ENCODE results near the gene LIX1L. TPM values are rescaled to one million over a fixed set of nuclear protein-coding genes. Genes with fewer than 3 reads are reported as not detected.

The LIX1L gene
- total RNA-seq, 6 experiments from 2014 or later, result 10.6 to 11.9 (median 11.0) TPM

GRCh38 chr1:145886816-145887215 is 71.0 kb downstream of the LIX1L start:
- DNase-seq (no peak), ATAC-seq (no peak)
- Histone ChIP-seq H3K36me3 (no peaks in the 10 kb centered on the region), H3K4me3 (no peak overlapping the region), H3K4me1 (peaks cover 0 to 9% (median 0%) of the 10 kb centered on the region in 4 donors), H3K9me3 (no peaks in the 10 kb centered on the region), H3K27me3 (no peaks in the 10 kb centered on the region), H3K27ac (no peak overlapping the region)
- 77% methylated on average over 8 of the region's 8 CpGs for WGBS (ENCODE audit: insufficient coverage, low coverage, low lambda C conversion rate, missing lambda C conversion rate)
- intact Hi-C loops (cut with DNase I), result no loop called here
- no peak for TF ChIP-seq CTCF (IDR thresholded peaks at IDR 0.05)
- TF ChIP-seq POLR2A (IDR thresholded peaks at IDR 0.05), result no peak

GRCh38 chr1:145886390-145886789 is 71.4 kb downstream of the LIX1L start:
- ATAC-seq, result peak in 3 of 4 donors; percentile 2 to 4 (median 4)
- 44% methylated on average over 9 of the region's 11 CpGs for WGBS (ENCODE audit: insufficient coverage, low coverage, low lambda C conversion rate, missing lambda C conversion rate)
- intact Hi-C loops (cut with DNase I), result no loop called here

GRCh38 chr1:145885738-145886287 is 72.0 kb downstream of the LIX1L start, which contains the start of gene ANKRD35:
Gene ANKRD35, minus strand, starts transcription at chr1:145885866. Its CDS starts 108 bp downstream, at chr1:145885758.
- Histone ChIP-seq H3K27me3 (no peaks in the 10 kb centered on the region), H3K4me1 (peaks cover 0 to 9% (median 0%) of the 10 kb centered on the region in 4 donors), H3K9me3 (no peaks in the 10 kb centered on the region), H3K27ac (no peak within 1 kb of the TSS), H3K36me3 (no peaks in the 10 kb centered on the region), H3K4me3 (peak within 1 kb of the TSS; percentile 63 to 66 (median 63))
- DNase-seq, result peak; percentile 86 to 87 (median 87)
- intact Hi-C loops (cut with DNase I), result no loop called here
- ATAC-seq, result peak; percentile 94 to 97 (median 96)
- TF ChIP-seq POLR2A (IDR thresholded peaks at IDR 0.05) (no peak), CTCF (IDR thresholded peaks at IDR 0.05) (no peak)
- 1% methylated on average over 10 of the region's 36 CpGs for WGBS (ENCODE audit: insufficient coverage, low coverage, low lambda C conversion rate, missing lambda C conversion rate)

More at GRCh38 chr1:145886390-145886789, 71.4 kb downstream of the LIX1L start:
- Histone ChIP-seq H3K4me3 (peak overlapping the region; percentile 63 to 66 (median 63)), H3K4me1 (peaks cover 0 to 9% (median 0%) of the 10 kb centered on the region in 4 donors), H3K27me3 (no peaks in the 10 kb centered on the region), H3K9me3 (no peaks in the 10 kb centered on the region), H3K27ac (no peak overlapping the region), H3K36me3 (no peaks in the 10 kb centered on the region)
- DNase-seq, result no peak
- TF ChIP-seq CTCF (IDR thresholded peaks at IDR 0.05) (peak in 1 of 4 donors; percentile 4), POLR2A (IDR thresholded peaks at IDR 0.05) (no peak)

GRCh38 chr1:145884675-145885074 is 73.1 kb downstream of the LIX1L start:
- intact Hi-C loops (cut with DNase I), result no loop called here
- DNase-seq, result no peak
- Histone ChIP-seq H3K36me3 (no peaks in the 10 kb centered on the region), H3K27ac (no peak overlapping the region), H3K27me3 (no peaks in the 10 kb centered on the region), H3K4me1 (peaks cover 0 to 9% (median 0%) of the 10 kb centered on the region in 4 donors), H3K4me3 (no peak overlapping the region), H3K9me3 (no peaks in the 10 kb centered on the region)
- no peak for ATAC-seq
- WGBS (ENCODE audit: insufficient coverage, low coverage, low lambda C conversion rate, missing lambda C conversion rate), result 83% methylated on average over 1 of the region's 1 CpG
- TF ChIP-seq POLR2A (IDR thresholded peaks at IDR 0.05) (no peak), CTCF (IDR thresholded peaks at IDR 0.05) (no peak)

Other genes with a start within 250 kb of the LIX1L start
- 1 to 10 TPM in 2 of 6 experiments, under 1 TPM in 2, not detected in 2; 0.19 to 1.5 (median 0.91) TPM for gene CD160, start 238.5 kb downstream of the LIX1L start, total RNA-seq
- 10 to 100 TPM in 2 of 6 experiments, 1 to 10 TPM in 4; 5.3 to 10.3 (median 8.0) TPM for gene RNF115, start 133.9 kb downstream of the LIX1L start, total RNA-seq
- gene POLR3C, start 133.8 kb downstream of the LIX1L start, total RNA-seq, result 10 to 100 TPM in 3 of 6 experiments, 1 to 10 TPM in 3; 7.7 to 17.0 (median 11.2) TPM
- gene NUDT17, start 112.4 kb downstream of the LIX1L start, total RNA-seq, result 1 to 10 TPM in 3 of 6 experiments, under 1 TPM in 3; 0.51 to 2.2 (median 1.0) TPM
- 1 to 10 TPM; 5.5 to 8.9 (median 6.7) TPM for gene PIAS3, start 98.9 kb downstream of the LIX1L start, total RNA-seq
- 1 to 10 TPM; 1.1 to 2.5 (median 1.6) TPM for gene ANKRD35, start 72.2 kb downstream of the LIX1L start, total RNA-seq
- 1 to 10 TPM in 3 of 6 experiments, under 1 TPM in 3; 0.50 to 2.3 (median 0.85) TPM for gene ITGA10, start 48.0 kb downstream of the LIX1L start, total RNA-seq
- 10 to 100 TPM; 12.3 to 23.0 (median 15.2) TPM for gene PEX11B, start 39.3 kb downstream of the LIX1L start, total RNA-seq
- gene RBM8A, start 30.5 kb downstream of the LIX1L start, total RNA-seq, result 10 to 100 TPM; 41.1 to 68.4 (median 56.3) TPM
- gene ANKRD34A, start 6.6 kb upstream of the LIX1L start, total RNA-seq, result under 1 TPM in 5 of 6 experiments, not detected in 1; 0.14 to 0.88 (median 0.22) TPM
- 10 to 100 TPM in 4 of 6 experiments, 1 to 10 TPM in 2; 8.4 to 14.3 (median 11.9) TPM for gene POLR3GL, start 6.7 kb upstream of the LIX1L start, total RNA-seq
- 100 to 1,000 TPM in 3 of 6 experiments, 10 to 100 TPM in 3; 56.3 to 398 (median 134) TPM for gene TXNIP, start 38.6 kb upstream of the LIX1L start, total RNA-seq
- 100 to 1,000 TPM in 4 of 6 experiments, 10 to 100 TPM in 2; 53.0 to 215 (median 109) TPM for gene HJV, start 63.7 kb upstream of the LIX1L start, total RNA-seq
- 1 to 10 TPM in 4 of 6 experiments, under 1 TPM in 2; 0.56 to 2.1 (median 1.4) TPM for gene NBPF10, start 186.8 kb upstream of the LIX1L start, total RNA-seq

Measured in right lobe of liver (tissue), 6 donors.